ENCODE data around the gene ZNF275.
"Not testable (repeated sequence)": the region's sequence is repeated elsewhere in the genome, so short reads cannot be mapped to it uniquely, and the experiment has no call there.

Gene ZNF275

GRCh38 chrX:153386097-153386496 lies 52.1 kb downstream of the ZNF275 start:
- in situ Hi-C loops (cut with HindIII; ENCODE audit: low sequenced_read_pairs) = no loop called here

GRCh38 chrX:153387345-153387744 lies 53.4 kb downstream of the ZNF275 start:
- in situ Hi-C loops (cut with HindIII; ENCODE audit: low sequenced_read_pairs) = no loop called here

DNA sequence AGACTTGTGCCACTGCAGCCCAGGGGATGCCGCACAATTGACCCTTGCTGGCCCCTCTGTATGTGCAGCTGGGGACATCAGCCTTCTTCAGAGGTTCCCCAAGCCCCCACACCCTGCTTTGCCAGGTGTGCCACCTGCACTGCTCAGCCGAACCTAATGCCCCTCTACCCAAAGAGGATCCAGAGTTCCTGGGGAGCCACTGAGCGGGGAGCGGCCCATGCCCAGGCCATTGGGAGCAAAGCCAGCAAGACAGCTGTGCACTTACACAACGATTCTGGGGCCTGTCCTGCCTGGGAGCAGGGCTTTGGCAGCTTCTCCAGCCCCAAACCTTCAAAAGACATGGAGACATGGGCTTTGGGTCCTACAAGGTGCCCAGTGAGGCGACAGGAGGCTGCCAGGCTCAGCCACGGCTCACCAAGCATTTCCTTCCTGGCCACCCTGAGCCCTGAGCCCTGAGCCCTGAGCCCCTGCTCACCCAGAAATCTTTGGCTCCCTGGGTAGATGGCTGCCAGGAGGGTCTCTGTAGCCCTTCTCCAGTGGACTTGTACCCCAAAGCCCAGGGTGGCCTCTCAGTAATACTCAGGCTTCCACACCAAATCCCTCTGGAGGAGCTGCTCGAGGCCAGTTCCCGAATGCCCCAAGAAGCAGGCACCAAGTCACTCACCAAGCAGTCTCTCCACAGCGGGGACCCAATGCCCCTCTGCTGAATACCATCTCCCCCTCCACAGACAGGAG lies 54.2 kb downstream of the ZNF275 start:
- in situ Hi-C loops (cut with HindIII; ENCODE audit: low sequenced_read_pairs) = no loop called here

DNA sequence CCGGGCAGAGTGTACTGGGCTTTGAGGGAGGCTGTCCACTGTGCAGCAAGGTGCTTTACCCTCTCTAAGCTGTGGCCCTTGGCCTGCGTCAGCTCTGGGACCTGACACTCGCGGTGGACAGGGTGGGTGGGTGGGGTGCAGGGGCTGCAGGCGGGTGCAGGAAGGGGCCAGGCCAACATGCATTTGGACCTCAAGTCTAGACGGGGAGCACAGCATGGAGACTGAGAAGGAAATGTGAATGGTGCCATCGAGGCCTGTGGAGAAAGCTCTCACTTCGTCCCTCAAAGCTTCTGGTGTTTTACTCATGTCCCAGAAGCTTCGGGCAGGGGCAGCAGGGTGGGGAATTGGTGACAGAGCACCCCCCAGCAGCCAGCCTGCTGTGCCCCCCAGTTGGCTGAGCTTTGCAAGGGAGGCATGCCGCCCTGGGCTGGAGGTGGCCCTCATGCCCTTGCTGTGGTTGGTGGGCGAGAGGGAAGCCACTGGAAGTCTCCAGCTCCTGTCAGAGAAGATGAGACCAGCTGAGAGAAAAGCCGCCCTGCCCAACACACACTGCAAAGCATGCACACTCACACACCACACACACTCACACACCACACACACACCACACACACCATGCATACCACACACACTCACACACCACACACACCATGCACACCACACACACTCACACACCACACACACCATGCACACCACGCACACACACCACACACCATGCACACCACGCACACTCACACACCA lies 54.9 kb downstream of the ZNF275 start:
- in situ Hi-C loops (cut with HindIII; ENCODE audit: low sequenced_read_pairs) = no loop called here

GRCh38 chrX:153389460-153389768 lies 55.5 kb downstream of the ZNF275 start:
- in situ Hi-C loops (cut with HindIII; ENCODE audit: low sequenced_read_pairs) = not testable (repeated sequence)

DNA sequence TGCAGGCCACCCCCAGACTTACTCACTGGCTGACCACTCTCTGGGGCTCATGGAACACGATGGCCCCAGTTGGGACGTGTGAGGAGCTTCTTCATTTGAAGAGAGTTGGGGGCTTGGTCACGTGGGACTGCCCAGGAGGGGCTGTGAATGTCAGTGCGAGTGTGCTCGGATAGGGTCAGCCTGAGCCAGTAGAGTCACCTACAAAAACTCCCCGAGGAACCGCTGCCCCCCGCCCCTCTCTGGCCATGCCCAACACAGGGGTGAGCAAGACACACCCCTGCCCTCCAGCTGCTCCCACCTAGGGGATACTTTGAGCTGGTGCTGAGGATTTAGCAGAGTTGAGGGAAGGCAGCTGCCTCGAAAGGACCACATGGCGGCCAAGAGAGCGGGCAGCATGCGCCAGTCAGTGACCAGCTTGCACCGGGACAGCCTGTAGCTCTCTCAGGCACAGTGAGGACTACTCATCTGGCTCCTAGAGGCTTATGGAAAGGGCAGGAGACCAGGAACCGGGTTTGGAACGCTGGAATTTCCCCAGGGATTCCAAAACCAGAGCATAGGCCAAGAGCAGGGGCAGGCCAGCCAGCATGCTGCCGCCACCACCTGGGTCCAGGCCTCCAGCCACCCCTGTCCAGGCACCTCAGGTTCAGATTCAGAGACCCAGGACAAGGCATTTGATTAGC lies 58.8 kb downstream of the ZNF275 start:
- in situ Hi-C loops (cut with HindIII; ENCODE audit: low sequenced_read_pairs) = no loop called here

- in situ Hi-C loops (cut with HindIII; ENCODE audit: low sequenced_read_pairs) = loop anchor here (5.0 kb wide), 1 partner anchor 57 kb away; no protein-coding TSS in a partner anchor
These were observed 60.7 kb downstream of the ZNF275 start for GRCh38 chrX:153394612-153395011.

GRCh38 chrX:153395613-153396319 lies 61.8 kb downstream of the ZNF275 start:
- in situ Hi-C loops (cut with HindIII; ENCODE audit: low sequenced_read_pairs) = loop anchor here (5.0 kb wide), 1 partner anchor 58 kb away; no protein-coding TSS in a partner anchor

GRCh38 chrX:153396320-153397195 lies 62.6 kb downstream of the ZNF275 start:
- in situ Hi-C loops (cut with HindIII; ENCODE audit: low sequenced_read_pairs) = loop anchor here (5.0 kb wide), 1 partner anchor 59 kb away; no protein-coding TSS in a partner anchor

DNA sequence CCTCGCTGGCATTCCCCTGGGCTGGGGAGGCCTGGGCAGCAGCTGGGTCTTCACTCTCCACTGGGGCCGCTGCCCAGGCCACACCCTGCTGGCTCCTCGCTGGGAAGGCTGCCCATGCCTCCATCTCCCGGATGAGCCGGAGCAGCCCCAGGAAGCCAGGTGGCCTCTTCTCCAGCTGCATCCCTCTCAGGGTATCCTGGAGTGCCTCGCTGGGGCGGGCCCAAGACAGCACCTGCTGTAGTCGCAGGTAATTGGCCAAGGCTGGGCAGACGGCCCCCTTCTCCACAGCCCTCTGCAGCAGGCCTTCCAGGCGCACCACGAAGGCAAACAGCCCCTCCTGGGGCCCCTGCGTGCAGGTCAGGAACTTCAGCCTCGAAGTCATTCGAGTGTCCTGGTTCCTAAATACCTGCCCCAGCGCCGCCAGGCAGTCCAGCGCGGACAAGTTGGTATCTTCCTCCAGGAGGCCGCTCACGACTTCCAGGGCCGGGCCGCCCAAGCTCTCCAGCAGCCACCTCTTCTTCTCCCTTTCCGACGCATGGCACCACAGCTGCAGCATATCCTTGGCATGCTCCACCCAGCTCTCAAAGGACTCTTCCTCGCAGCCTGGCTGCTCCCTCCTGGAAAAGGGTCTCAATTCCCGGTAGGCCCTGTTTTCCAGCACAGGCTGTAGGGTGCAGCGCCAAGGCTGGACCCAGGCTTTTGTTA lies 63.5 kb downstream of the ZNF275 start:
- in situ Hi-C loops (cut with HindIII; ENCODE audit: low sequenced_read_pairs) = loop anchor here (5.0 kb wide), 1 partner anchor 60 kb away; no protein-coding TSS in a partner anchor

DNA sequence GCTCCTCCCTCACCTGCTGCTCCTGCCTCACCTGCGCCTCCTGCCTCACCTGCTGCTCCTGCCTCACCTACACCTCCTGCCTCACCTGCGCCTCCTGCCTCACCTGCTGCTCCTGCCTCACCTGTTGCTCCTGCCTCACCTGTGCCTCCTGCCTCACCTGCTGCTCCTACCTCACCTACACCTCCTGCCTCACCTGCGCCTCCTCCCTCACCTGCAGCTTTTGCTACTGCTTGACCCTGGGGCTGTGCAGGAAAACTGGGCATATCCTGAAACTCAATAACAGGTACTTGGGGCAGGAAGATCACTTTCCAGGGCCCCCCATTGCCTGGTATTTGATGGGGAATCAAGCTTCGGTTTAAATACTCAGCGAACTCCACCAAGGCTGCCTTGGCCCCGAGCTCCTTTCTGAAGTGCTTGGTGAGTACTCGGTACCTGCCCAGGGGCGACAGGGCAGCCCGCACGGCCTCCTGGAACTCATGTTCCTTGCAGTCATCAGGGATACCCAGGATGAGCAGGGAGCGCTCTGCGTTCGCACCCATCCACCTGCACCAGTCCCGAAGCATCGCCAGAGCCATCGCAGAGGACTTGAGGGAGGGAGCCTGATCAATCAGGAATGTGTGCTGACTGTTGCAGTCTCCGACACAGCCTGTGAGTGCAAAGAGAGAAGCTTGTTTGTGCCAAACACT lies 64.5 kb downstream of the ZNF275 start:
- in situ Hi-C loops (cut with HindIII; ENCODE audit: low sequenced_read_pairs) = loop anchor here (5.0 kb wide), 1 partner anchor 61 kb away; no protein-coding TSS in a partner anchor

DNA sequence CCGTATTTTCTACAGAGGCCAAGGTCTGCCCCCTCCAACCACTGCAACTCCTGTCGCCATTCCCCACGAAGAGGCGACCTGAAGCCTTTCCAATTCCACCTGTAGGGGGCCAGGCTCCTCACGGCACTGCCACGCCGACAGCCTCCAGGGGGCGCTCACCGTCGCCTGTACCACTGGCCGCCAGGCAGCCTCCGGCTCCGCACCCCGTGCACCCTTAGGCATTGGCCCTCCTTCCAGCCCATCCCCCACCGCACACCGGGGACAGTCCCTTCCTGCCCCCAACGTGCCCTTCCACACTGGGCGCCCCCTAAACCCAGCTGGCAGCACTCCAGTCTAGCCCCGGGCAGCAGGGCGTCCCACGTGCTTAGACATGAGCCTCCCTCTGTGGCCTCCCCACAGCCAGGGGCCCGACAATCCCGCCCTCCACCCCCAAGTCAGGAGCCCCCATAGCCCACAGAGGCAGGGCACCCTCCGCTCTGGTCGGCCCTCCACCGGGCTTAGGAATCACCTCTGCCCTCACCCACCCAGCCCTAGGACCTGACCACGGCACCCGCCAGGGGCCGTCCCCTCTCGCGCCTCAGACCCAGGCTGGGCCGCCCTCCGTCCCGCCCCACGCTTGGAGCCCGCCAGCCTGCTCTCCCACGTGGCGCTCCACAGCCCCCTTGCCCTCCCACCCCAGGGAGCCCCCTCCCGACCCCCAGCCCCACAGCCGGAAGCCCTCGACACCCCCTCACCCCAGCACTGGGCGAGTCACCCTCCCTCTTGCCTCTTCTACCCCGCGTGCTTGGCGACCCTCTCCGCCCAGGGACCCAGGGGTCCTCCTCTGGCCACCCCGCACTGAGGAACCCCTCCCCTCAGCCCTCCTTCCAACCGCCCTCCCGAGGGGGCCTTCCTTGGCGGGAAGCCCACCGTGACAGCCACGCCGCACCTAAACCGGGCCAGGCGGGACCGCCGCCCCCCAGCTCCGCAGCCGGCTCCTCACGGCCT lies 66.5 kb downstream of the ZNF275 start:
- in situ Hi-C loops (cut with HindIII; ENCODE audit: low sequenced_read_pairs) = no loop called here

DNA sequence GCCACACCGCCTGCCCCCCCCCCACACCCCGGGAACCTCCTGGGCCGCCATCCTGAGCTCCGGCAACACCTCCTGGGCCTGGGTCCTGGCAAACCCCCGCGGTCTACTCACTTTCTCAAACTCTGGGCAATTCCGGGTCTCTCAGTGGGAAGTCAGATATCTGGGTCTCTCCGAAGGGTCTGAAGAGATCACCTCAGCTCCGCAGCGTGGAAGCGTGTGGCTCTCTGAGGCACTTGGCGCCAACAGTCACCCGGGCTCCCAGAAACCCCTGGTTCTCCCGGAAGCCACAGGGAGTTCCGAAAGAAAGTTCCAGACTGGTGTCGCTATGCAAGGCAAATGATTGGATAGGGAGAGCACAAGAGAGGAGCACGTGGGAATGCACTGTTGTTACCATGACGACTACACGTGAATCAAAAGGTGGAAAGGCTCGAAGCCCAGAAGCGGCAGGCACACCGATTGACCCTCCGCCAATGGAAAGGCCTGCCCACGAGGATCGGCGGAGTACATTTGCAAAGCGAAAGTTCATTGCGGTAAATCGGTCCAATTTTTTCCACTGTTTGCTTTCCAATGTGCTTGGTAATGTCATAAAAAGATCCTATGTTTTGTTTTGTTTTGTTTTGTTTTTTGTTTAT lies 67.3 kb downstream of the ZNF275 start, which contains the start of gene PNMA6E:
PNMA6E (minus strand) TSS at position 218 of the 632 bp plus-strand sequence. CDS start 2,501 bp downstream, outside the sequence.
- in situ Hi-C loops (cut with HindIII; ENCODE audit: low sequenced_read_pairs) = no loop called here
